NCI-H1048 (cell line): ENCODE data around the gene CTSL.
"Not testable (repeated sequence)": the region's sequence is repeated elsewhere in the genome, so short reads cannot be mapped to it uniquely, and the experiment has no call there.

Experiments used
- DNase-seq: peaks from one replicate; lab custom pipeline; 2025; lab: John Stamatoyannopoulos, UW

Gene CTSL

GRCh38 chr9:87759980-87760379 lies 34.1 kb downstream of the CTSL start:
- not testable (repeated sequence) for DNase-seq

DNA sequence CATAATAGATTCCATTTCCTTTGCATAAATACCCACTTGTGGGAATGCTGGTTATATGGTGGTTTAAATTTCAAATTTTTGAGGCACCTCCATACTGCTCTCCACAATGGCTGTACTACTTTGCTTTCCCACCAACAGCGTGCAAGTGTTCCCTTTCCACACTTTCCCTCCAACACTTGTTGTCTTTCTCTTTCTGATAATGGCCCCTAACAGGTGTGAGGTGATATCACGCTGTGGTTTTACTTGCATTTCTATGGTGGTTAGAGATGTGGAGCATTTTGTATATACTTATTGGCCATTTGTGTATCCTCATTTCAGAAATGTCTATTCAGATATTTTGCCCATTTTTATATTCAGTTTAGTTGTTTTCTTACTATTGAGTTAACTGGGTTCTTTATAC lies 34.6 kb downstream of the CTSL start:
- no peak for DNase-seq

- DNase-seq = no peak
Measured at GRCh38 chr9:87763286-87763685, 37.4 kb downstream of the CTSL start.

DNA sequence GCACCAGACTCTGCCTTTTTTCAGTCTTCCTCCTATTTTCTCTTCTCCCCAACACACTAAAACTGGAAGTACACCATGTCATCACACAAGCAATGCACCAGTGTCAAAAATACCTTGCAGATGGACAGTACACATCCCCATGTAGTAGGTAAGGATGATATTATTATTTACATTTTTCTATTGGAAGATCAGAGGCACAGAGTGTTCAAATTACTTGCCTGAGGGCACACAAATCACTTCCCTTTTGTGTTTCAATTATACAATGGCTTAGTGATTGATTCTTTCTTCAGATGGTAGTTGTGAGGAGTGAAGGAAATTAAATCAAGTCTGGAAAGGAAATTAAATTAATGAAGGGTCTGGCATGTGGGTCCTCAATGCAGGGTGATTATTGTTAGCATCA lies 39.6 kb downstream of the CTSL start:
- DNase-seq = no peak

GRCh38 chr9:87766697-87767096 lies 40.8 kb downstream of the CTSL start:
- no peak for DNase-seq

DNA sequence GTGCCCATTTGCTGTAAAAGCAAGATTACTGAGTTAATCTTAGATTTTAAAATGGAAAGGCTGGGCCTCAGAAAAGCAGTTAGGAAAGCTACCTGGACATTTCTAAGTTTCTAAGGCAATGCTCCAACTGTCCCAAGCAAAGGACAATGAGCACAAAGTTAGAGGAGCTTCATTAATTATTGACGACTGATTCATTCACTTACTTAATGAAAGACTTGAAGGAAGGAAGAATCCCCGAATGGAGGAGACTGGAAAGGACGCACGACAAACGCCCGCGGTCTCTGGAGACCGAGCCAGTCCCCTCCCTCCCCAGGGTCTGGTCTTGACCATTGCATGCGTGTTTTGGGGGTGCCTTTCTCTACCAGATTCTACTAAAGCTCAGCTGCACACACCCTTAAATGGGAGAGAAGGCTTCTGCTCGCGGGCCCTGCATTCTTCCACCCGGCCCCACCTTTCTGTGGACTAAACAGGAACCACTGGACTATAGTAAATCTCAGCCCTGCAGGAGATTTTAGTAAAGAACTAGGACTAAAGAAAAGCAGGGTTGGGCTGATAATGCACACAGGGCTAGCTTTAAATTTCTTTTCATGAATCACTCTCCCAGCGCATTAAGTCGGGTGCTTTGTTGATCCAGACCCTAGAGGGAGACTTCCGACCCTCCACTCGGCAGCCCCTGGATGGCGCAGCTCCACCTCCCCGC lies 44.8 kb downstream of the CTSL start:
- DNase-seq = no peak

DNA sequence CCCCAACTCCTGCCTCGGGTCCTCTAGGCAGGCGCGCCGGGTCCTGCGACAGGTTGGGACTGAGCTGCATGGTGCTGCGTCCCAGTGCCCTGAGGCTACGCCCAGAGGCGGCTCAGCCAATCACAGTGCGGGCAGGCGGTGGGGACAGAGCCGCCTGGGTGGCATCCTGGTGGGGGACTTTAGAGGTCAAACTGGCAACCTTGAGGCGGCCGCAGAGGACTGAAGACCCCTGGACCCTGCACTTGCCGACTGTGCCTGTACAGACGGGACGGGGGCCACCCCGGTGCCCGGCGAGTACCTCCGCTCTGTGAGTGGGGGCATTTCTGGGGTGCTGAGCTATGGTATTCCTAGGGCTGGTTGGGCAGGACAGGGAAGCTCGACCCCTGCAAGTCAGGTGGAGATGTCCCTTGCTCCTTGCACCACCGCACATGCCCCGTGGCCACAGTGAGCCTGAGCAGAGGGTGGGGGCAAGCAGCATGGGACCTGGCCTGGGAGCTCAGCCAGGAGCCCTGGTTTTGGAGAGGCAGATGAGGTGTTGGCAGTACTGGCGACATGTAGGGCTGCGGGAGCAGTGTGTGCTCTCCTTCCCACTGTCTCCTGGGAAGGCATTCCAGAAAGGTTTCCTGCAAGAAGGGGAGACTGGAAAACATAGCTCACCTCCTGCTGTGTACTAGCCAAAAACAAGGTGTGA lies 45.5 kb downstream of the CTSL start:
- no peak for DNase-seq

GRCh38 chr9:87776481-87777379 lies 50.8 kb downstream of the CTSL start:
- DNase-seq = no peak

DNA sequence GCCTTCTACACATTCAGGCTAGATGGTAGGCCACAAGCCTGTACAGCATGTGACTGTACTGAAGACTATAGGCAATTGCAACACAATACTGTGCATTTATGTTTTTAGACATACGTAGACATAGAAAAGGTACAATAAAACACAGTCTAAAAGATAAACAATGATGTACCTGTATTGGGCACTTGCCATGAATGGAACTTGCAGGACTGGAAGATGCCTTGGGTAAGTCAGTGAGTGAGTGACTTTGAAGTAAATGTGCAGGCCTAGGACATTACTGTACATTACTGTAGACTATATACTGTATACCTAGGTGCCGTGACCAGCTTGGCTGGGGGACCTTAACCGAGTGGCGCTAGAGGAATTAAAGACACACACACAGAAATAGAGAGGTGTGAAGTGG lies 53.1 kb downstream of the CTSL start:
- no peak for DNase-seq
